CD14-positive monocyte (primary cell): Measurements from ENCODE around the gene AQP10. TPM values are rescaled to one million over a fixed set of nuclear protein-coding genes. Genes with fewer than 3 reads are reported as not detected.

ENCODE experiments used
- DNase-seq, 3 donors: peaks; one replicate each; pipeline ENCODE4 v3.0.0-alpha.2; 2011 to 2022
- H2AFZ ChIP-seq: 2 replicates; pipeline ENCODE4 v1.6.0; 2012; ENCODE audit warnings: mild to moderate bottlenecking, low read depth, low read length, inconsistent platforms; ENCODE audit not compliant: insufficient read depth, poor library complexity, severe bottlenecking
- H3K27ac ChIP-seq, 2 donors: 1 replicate in 1 of 2; 2 replicates in 1 of 2; pipeline ENCODE4 v1.5.1; 2012 to 2013; ENCODE audit warnings: low read length in 2 of 2, control low read depth in 1 of 2, inconsistent platforms in 1 of 2, low read depth in 1 of 2, mild to moderate bottlenecking in 1 of 2
- H3K27me3 ChIP-seq, 2 donors: one replicate each; pipeline versions ENCODE4 v1.6.0 to v1.6.1; 2011 to 2013; ENCODE audit warnings: low read length in 2 of 2; ENCODE audit not compliant: control insufficient read depth in 2 of 2, insufficient read depth in 2 of 2
- H3K36me3 ChIP-seq, 2 donors: replicated peaks in 1 of 2; 1 replicate in 1 of 2; 2 replicates in 1 of 2; pipeline versions ENCODE4 v1.5.1 to v1.6.1; 2012 to 2013; ENCODE audit warnings: low read length in 2 of 2, control low read depth in 1 of 2, inconsistent platforms in 1 of 2, mild to moderate bottlenecking in 1 of 2; ENCODE audit not compliant: insufficient read depth in 2 of 2, control insufficient read depth in 1 of 2
- H3K4me1 ChIP-seq, 2 donors: 1 replicate in 1 of 2; 2 replicates in 1 of 2; pipeline versions ENCODE4 v1.5.1 to v1.6.1; 2012 to 2013; ENCODE audit warnings: low read length in 2 of 2, control low read depth in 1 of 2, inconsistent platforms in 1 of 2, mild to moderate bottlenecking in 1 of 2, moderate library complexity in 1 of 2; ENCODE audit not compliant: insufficient read depth in 2 of 2, control insufficient read depth in 1 of 2
- H3K4me2 ChIP-seq: replicated peaks from 2 replicates; pipeline ENCODE3; 2012; ENCODE audit warnings: low read length, moderate library complexity, mild to moderate bottlenecking; ENCODE audit not compliant: poor library complexity, severe bottlenecking; ENCODE audit errors: extremely low read depth
- H3K4me3 ChIP-seq, 3 experiments: fragments of 200-600 bp in 1 of 3; sonication (generic) in 1 of 3; replicated peaks in 1 of 3; 1 replicate in 2 of 3; 2 replicates in 1 of 3; pipeline ENCODE4 v1.5.1; 2011 to 2013; ENCODE audit warnings: low read length in 3 of 3, mild to moderate bottlenecking in 3 of 3, control low read depth in 2 of 3, low read depth in 2 of 3, inconsistent platforms in 1 of 3, moderate library complexity in 1 of 3
- H3K79me2 ChIP-seq: 2 replicates; pipeline ENCODE4 v1.6.0; 2012; ENCODE audit warnings: mild to moderate bottlenecking, control low read depth, inconsistent platforms, low read length, moderate library complexity; ENCODE audit not compliant: insufficient read depth
- H3K9ac ChIP-seq: 2 replicates; pipeline ENCODE4 v1.6.0; 2017; ENCODE audit warnings: low read length, mild to moderate bottlenecking; ENCODE audit not compliant: insufficient read depth, poor library complexity, severe bottlenecking
- H3K9me3 ChIP-seq, 2 donors: replicated peaks in 1 of 2; 1 replicate in 1 of 2; 2 replicates in 1 of 2; pipeline versions ENCODE4 v1.5.1 to v1.6.1; 2012 to 2013; ENCODE audit warnings: low read length in 2 of 2, control low read depth in 1 of 2; ENCODE audit not compliant: control insufficient read depth in 1 of 2, insufficient read depth in 1 of 2
- H4K20me1 ChIP-seq: 2 replicates; pipeline ENCODE4 v1.6.0; 2012; ENCODE audit warnings: mild to moderate bottlenecking, low read length, control low read depth, moderate library complexity; ENCODE audit not compliant: insufficient read depth
- H3K27ac Mint-ChIP-seq, 7 donors: one replicate each; pipeline ENCODE4 v1.8.0; 2020; ENCODE audit warnings: mild to moderate bottlenecking in 7 of 7, mixed read lengths in 7 of 7, moderate library complexity in 6 of 7, inconsistent platforms in 2 of 7
- H3K27me3 Mint-ChIP-seq, 3 donors: one replicate each; pipeline ENCODE4 v1.8.0; 2021 to 2022; ENCODE audit warnings: low read depth in 3 of 3, mild to moderate bottlenecking in 3 of 3, mixed read lengths in 3 of 3, moderate library complexity in 3 of 3, inconsistent platforms in 1 of 3
- H3K36me3 Mint-ChIP-seq, 2 donors: one replicate each; pipeline ENCODE4 v1.8.0; 2020; ENCODE audit warnings: mixed read lengths in 2 of 2, inconsistent platforms in 1 of 2, mild to moderate bottlenecking in 1 of 2
- H3K4me1 Mint-ChIP-seq: one replicate; pipeline ENCODE4 v1.8.0; 2020; ENCODE audit warnings: mild to moderate bottlenecking, mixed read lengths
- H3K4me3 Mint-ChIP-seq, 2 donors: one replicate each; pipeline ENCODE4 v1.8.0; 2020; ENCODE audit warnings: mild to moderate bottlenecking in 2 of 2, mixed read lengths in 2 of 2, moderate library complexity in 1 of 2
- H3K9me3 Mint-ChIP-seq, 7 donors: one replicate each; pipeline ENCODE4 v1.8.0; 2020 to 2022; ENCODE audit warnings: mixed read lengths in 7 of 7, mild to moderate bottlenecking in 6 of 7, moderate library complexity in 6 of 7, inconsistent platforms in 2 of 7
- CTCF ChIP-seq: fragments of 200-600 bp; IDR thresholded peaks from one replicate; pipeline ENCODE4 v1.8.0; 2022; ENCODE audit warnings: antibody characterized with exemption, mild to moderate bottlenecking
- WGBS: methylation state at CpG from one replicate; pipeline ENCODE4 v1.1.5; 2013; ENCODE audit warnings: missing lambda C conversion rate; ENCODE audit not compliant: insufficient coverage; 5-methylcytosine and 5-hydroxymethylcytosine counted together
- intact Hi-C, 2 donors: fragments of 100-400 bp; cut with micrococcal nuclease; formaldehyde crosslinking; loops; one replicate each; pipeline versions ENCODE4 v1.15.0 to v1.15.1; 2023
- polyA plus RNA-seq, 3 donors: library from polyadenylated mRNA; depleted of rRNA in 1 of 3; unstranded in 2 of 3; stranded (reverse) in 1 of 3; fragments of 300-500 nt in 2 of 3; fragments of >200 nt in 1 of 3; fragmentation: Illumina TruSeq in 2 of 3; gene quantifications; 1 replicate in 2 of 3; 2 replicates in 1 of 3; pipeline ENCODE4 v1.2.3, GENCODE V29; 2012 to 2021

The AQP10 gene
- polyA plus RNA-seq, 3 donors, result 0.09 TPM; not detected in 2

GRCh38 chr1:154349121-154349520 lies 28.2 kb downstream of the AQP10 start:
- H2AFZ ChIP-seq, result no peak overlapping the region
- H3K9me3 ChIP-seq, result no peaks in the 10 kb centered on the region
- intact Hi-C loops, result loop anchor here in 1 of 2 donors (10.0 kb wide), 1 partner anchor 46 kb away; no protein-coding TSS in a partner anchor
- peaks cover 10 to 22% (median 21%) of the 10 kb centered on the region in 3 donors for H3K27me3 Mint-ChIP-seq
- H3K4me2 ChIP-seq, result no peak overlapping the region
- H3K4me1 ChIP-seq, result peaks cover 48 to 57% of the 10 kb centered on the region in 2 donors
- no peak overlapping the region for H3K27ac Mint-ChIP-seq
- H3K9me3 Mint-ChIP-seq, result peaks cover 0 to 4% (median 0%) of the 10 kb centered on the region in 7 donors
- H3K27ac ChIP-seq, result no peak overlapping the region
- no peak overlapping the region for H3K9ac ChIP-seq
- H3K4me1 Mint-ChIP-seq, result peaks cover 53% of the 10 kb centered on the region
- H3K4me3 Mint-ChIP-seq, result no peak overlapping the region
- H3K27me3 ChIP-seq, result peaks cover 0 to 4% of the 10 kb centered on the region in 2 donors
- H3K4me3 ChIP-seq, result no peak overlapping the region
- H3K36me3 Mint-ChIP-seq, result peaks cover 0 to 10% of the 10 kb centered on the region in 2 donors
- no peaks in the 10 kb centered on the region for H4K20me1 ChIP-seq
- H3K79me2 ChIP-seq, result no peaks in the 10 kb centered on the region
- no peak for DNase-seq
- no peak for TF ChIP-seq CTCF
- 88% methylated on average over 7 of the region's 7 CpGs for WGBS
- no peaks in the 10 kb centered on the region for H3K36me3 ChIP-seq

- no peak overlapping the region for H2AFZ ChIP-seq
- no peak overlapping the region for H3K4me2 ChIP-seq
- TF ChIP-seq CTCF, result no peak
- DNase-seq, result no peak
- H3K4me3 ChIP-seq, result no peak overlapping the region
- no CpG with 5 or more reads among the region's 4 CpGs for WGBS
- H3K9ac ChIP-seq, result no peak overlapping the region
- H3K79me2 ChIP-seq, result no peaks in the 10 kb centered on the region
- H4K20me1 ChIP-seq, result no peaks in the 10 kb centered on the region
- intact Hi-C loops, result no loop called here
- no peaks in the 10 kb centered on the region for H3K36me3 ChIP-seq
- Mint-ChIP-seq H3K36me3 (peaks cover 0 to 9% of the 10 kb centered on the region in 2 donors), H3K9me3 (peaks cover 0 to 4% (median 0%) of the 10 kb centered on the region in 7 donors), H3K4me3 (no peak overlapping the region), H3K27me3 (peaks cover 10 to 26% (median 21%) of the 10 kb centered on the region in 3 donors), H3K27ac (no peak overlapping the region), H3K4me1 (peaks cover 62% of the 10 kb centered on the region)
- no peak overlapping the region for H3K27ac ChIP-seq
- H3K9me3 ChIP-seq, result no peaks in the 10 kb centered on the region
- H3K4me1 ChIP-seq, result peaks cover 60 to 69% of the 10 kb centered on the region in 2 donors
- peaks cover 0 to 4% of the 10 kb centered on the region in 2 donors for H3K27me3 ChIP-seq
These were observed 29.5 kb downstream of the AQP10 start for GRCh38 chr1:154350383-154350782.
